Activated CD8-positive, alpha-beta memory T cell treated with anti-CD3 and anti-CD28 coated beads for 36 hours (primary cell): ENCODE results near the gene FBXL7. TPM values are rescaled to one million over a fixed set of nuclear protein-coding genes. Genes with fewer than 3 reads are reported as not detected.

Experiments used
- CTCF ChIA-PET: fragments of 350-600 bp; sonication (Branson Sonifier 250); formaldehyde crosslinking; loops from one replicate; lab custom pipeline; 2021; ENCODE audit warnings: antibody characterized with exemption; lab: Charles Lee
- POLR2A ChIA-PET: fragments of 350-600 bp; sonication (Branson Sonifier 250); formaldehyde crosslinking; loops from one replicate; lab custom pipeline; 2021; ENCODE audit warnings: antibody characterized with exemption; lab: Charles Lee
- total RNA-seq, 2 experiments: library from RNA; stranded (reverse); gene quantifications; one replicate each; pipeline ENCODE4 v1.2.3, GENCODE V29; 2021

FBXL7 gene
- not detected for total RNA-seq

DNA sequence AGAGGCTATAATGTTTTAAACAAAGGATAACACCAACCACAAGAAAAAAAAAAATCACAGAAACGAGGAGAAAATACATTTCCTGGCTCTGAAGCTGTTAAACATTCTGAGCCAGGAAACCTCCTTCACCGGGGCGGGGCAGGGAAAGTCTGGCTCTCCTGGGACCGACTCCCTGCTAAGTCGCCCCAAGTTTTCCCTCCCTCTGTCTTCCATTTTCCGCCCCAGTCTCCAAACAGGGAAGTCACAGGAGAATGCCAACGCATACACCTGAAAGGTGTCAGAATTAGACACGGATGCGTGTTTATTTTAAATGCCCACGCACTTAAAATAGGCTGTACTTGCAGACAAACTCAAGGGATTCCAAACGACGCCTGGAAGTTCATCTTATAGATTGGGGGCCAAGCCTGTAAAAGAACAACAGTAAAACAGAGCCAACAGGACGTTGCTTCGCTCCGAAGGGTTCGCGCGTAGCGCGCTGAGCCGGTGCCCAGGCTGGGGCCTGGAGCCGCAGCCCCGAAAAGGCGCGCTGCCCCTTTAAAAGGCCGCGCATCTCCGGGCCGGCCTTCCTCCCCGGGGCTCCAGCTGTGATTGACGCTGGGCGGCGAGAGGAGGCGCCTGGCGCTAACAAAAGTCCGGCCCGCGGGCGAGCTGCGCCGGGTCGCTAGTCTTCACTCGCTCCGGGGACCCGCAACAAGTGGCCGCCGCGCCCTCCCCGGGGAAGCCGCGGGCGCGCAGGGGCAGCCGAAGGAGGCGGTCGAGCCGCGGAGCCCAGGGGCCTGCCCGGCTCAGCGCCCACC, at the start of gene FBXL7:
Gene FBXL7, plus strand, starts transcription at position 653 of the 797 bp plus-strand sequence.
- ChIA-PET POLR2A (no interaction called here), CTCF (no interaction called here)

DNA sequence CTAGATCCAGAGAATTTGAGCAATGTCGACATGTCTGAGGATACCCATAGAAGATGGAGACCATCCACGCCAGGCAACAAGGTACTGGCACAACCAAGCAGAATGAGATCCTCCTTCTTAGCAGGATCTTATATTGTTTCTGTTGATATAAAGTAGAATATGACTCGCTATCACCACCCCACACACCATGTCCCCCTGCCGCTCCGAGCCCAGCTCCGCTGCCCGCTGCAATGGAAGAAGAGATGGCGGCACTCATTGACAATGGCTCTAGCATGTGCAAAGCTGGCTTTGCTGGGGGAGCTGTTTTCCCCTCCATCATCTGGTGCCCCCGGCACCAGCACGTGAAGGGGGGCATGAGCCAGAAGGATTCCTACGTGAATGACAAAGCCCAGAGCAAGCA, 49.5 kb upstream of the FBXL7 start:
- CTCF ChIA-PET, result no interaction called here
- POLR2A ChIA-PET, result no interaction called here

DNA sequence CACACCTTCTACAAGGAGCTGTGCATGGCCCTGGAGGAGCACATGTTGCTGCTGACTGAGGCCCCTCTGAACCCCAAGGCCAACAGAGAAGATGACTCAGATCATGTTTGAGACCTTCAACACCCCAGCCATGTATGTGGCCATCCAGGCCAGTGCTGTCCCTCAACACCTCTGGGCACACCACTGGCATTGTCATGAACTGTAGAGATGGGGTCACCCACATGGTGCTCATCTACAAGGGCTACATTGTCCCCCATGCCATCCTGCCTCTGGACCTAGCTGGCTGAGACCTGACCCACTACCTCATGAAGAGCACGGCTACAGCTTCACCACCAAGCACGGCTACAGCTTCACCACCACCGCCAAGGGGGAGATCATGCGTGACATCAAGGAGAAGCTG, 49.0 kb upstream of the FBXL7 start:
- ChIA-PET POLR2A (no interaction called here), CTCF (no interaction called here)

DNA sequence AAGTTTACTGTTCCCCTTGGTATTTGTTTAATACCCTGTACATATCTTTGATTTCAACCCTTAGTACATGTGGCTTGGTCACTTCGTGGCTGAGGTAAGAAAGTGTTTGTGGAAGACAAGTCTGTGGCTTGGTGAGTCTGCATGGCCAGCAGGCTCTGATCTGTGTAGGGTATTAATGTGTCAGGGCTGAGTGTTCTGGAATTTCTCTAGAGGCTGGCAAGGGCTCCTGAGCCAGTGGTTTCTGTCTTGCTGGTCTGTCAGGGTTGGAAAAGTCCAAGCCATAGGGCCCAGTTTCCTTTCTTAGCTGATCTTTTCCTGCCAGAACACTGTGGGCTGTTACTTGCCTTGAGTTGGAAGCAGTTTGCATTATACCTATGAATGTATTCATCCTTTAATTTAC, 48.0 kb upstream of the FBXL7 start:
- CTCF ChIA-PET, result no interaction called here
- POLR2A ChIA-PET, result no interaction called here

- POLR2A ChIA-PET, result no interaction called here
- CTCF ChIA-PET, result no interaction called here
Measured at GRCh38 chr5:15452781-15453180, 47.2 kb upstream of the FBXL7 start.

DNA sequence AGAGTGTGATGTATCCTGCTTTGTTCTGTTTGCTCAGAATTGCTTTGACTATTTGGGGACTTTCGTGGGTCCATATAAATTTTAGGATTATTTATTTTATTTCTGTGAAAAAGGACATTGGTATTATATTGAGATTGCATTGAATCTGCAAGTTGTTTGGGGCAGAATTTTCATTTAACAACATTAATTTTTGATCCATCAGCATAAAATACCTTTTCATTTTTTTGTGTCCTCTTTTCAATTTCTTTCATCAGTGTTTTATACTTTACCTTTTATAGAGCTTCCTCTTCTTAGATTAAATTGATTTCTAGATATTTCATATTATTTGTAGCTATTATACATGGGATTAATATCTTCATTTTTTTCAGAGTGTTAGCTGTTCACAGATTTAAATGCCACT, 40.8 kb upstream of the FBXL7 start:
- POLR2A ChIA-PET, result no interaction called here
- CTCF ChIA-PET, result no interaction called here

- POLR2A ChIA-PET, result no interaction called here
- CTCF ChIA-PET, result no interaction called here
Measured at GRCh38 chr5:15463231-15463980, 36.6 kb upstream of the FBXL7 start.

- CTCF ChIA-PET, result no interaction called here
- POLR2A ChIA-PET, result no interaction called here
Measured at GRCh38 chr5:15472116-15472515, 27.9 kb upstream of the FBXL7 start.

DNA sequence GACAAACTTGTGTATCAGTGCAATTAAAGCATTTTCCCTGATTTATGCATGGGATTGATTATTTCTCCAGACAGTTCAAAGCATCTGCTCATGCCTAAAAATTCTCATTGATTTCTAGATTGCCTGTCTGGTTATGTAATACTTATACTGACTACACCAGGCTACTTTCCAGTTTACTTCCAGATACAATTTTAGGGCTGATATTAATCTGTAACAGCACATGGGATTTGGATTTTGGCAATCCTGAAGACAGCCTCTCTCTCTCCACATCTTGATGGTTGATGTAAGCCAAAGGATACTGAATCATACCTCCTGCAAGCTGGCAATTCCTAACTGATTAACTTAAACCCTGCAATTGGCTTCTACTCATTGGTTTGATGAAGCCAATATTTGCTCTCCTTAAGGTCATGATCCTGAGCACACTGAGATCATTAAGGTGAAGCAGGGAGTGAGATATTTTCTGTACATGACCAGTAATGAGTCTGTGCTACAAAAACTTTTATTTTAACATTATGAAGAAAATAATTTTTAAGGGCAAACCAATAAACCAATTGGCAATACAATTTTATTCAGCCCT, 25.7 kb upstream of the FBXL7 start:
- CTCF ChIA-PET, result no interaction called here

DNA sequence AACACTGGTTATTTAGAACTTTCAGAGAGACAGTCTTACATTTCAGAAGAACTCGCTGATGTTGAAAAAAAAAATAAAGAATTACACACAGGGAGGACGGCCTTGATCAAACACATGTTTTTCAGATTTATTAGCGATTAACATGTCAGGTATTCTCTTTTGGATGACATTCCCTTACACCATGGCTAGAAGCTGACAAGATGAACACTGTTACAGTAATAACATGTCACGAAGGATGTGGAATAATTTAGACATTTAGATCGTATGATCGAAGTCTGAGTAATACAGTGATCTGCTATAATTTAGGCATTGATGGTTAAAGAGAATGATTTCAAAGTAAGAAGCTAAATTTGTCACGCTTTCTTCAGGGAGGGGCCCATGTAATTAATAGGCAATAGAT, 24.6 kb upstream of the FBXL7 start:
- CTCF ChIA-PET, result no interaction called here
- POLR2A ChIA-PET, result no interaction called here

More for the DNA sequence above, 25.7 kb upstream of the FBXL7 start:
- POLR2A ChIA-PET, result no interaction called here

DNA sequence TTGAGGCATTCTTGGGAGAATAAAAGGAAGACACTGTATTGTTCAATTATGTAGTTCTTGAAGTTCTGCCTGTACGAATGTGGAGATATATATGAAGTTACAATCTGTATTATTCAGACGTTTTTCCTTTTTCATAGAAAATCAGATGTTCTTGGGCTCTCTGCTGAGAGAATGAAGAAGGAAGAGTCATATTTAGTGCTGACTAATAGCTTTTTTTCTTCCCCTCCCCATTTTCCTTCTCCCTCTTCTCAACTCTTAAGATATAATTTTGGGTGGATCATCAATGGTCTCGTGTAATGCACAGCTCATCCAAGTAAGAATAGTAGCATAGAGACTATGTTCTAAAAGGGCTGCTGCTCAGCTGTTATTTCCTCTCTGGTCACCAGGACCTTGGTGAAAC, 23.0 kb upstream of the FBXL7 start:
- ChIA-PET POLR2A (no interaction called here), CTCF (no interaction called here)

- ChIA-PET CTCF (no interaction called here), POLR2A (no interaction called here)
Measured at GRCh38 chr5:15480436-15480835, 19.5 kb upstream of the FBXL7 start.

- ChIA-PET CTCF (no interaction called here), POLR2A (no interaction called here)
Measured at GRCh38 chr5:15483351-15484097, 16.5 kb upstream of the FBXL7 start.

- ChIA-PET CTCF (no interaction called here), POLR2A (no interaction called here)
Measured at GRCh38 chr5:15487228-15487627, 12.8 kb upstream of the FBXL7 start.

DNA sequence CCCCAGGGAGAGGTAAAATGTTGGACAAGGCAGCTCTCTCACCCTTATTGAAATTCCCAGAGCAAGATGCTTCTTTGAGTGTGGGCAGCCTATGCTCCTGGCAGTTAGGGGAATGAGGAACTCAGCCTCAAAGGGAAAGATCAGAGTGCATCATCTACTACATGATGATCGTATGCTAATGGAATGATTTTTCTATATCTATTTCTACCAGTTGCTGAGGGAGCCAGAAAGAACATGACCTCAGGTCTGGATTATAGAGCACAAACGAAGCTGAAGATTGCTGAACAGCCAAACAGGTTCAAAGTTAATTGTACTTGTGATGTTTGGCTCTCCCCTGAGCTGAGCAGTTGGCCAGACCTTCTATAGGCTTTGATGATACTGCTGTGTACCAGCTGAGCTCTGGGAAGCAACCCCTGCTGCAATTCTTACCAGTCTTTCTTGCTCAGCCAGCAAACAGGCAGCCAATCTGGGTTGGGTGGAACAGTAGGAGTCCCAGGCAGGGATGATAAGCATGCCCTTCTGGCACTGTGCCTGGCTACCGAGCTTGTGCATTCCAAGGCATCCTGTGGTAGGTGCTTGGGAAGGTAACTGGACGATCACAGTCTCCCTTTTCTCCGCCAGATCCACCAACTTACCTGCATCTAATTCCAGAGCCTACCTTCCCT, 10.3 kb upstream of the FBXL7 start:
- ChIA-PET POLR2A (no interaction called here), CTCF (no interaction called here)

GRCh38 chr5:15492545-15492944, 7.4 kb upstream of the FBXL7 start:
- ChIA-PET POLR2A (no interaction called here), CTCF (no interaction called here)

- CTCF ChIA-PET, result no interaction called here
- POLR2A ChIA-PET, result no interaction called here
Measured at GRCh38 chr5:15493501-15493900, 6.5 kb upstream of the FBXL7 start.

GRCh38 chr5:15495026-15495425, 5.0 kb upstream of the FBXL7 start:
- CTCF ChIA-PET, result no interaction called here
- POLR2A ChIA-PET, result no interaction called here

DNA sequence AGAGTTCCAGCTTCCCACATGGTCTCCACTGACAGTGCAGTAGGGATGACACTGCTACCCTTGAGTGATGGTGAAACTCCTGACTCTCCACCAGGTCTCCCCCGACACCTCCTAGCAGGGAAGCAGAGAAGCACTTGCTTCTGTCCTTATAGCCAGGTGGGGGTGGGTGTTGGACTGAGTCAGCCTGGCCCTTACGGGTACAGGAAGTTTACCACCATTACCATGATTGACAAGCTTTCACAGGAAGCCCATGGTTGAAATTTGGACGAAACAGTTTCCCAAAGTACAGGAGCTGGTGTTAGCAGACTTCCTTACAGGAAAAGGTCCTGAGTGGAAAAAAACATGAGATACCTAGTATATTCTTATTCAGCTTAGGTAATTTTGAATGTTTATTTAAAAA, 3.1 kb upstream of the FBXL7 start:
- CTCF ChIA-PET, result no interaction called here

More for the DNA sequence above, 3.1 kb upstream of the FBXL7 start:
- POLR2A ChIA-PET, result no interaction called here
